Measurements from ENCODE around the gene MYH6.

The MYH6 gene

DNA sequence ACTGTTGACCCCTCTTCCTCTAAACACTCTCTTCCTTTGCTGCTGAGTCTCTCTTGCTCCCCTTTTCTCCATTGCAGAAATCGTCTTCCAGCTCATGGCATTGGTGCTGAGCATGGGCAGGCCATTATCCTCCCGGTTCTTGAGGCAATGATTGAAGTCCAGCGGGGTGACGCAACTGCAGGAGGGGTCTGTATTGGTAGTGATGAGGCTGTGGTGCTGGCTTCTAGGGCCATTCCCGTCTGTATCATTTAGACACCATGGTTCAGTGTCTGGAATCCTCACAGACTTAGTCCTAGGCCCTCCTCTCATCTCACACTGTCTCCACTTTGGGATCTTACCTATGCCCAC lies 54.7 kb downstream of the MYH6 start:
- no peak for DNase-seq

GRCh38 chr14:23352506-23353432 lies 55.3 kb downstream of the MYH6 start, which contains the start of gene SLC22A17:
SLC22A17 (minus strand) TSS chr14:23352887.
- DNase-seq, result peak; percentile 51

- DNase-seq, result no peak
Measured at GRCh38 chr14:23351681-23352505, 56.2 kb downstream of the MYH6 start.

DNA sequence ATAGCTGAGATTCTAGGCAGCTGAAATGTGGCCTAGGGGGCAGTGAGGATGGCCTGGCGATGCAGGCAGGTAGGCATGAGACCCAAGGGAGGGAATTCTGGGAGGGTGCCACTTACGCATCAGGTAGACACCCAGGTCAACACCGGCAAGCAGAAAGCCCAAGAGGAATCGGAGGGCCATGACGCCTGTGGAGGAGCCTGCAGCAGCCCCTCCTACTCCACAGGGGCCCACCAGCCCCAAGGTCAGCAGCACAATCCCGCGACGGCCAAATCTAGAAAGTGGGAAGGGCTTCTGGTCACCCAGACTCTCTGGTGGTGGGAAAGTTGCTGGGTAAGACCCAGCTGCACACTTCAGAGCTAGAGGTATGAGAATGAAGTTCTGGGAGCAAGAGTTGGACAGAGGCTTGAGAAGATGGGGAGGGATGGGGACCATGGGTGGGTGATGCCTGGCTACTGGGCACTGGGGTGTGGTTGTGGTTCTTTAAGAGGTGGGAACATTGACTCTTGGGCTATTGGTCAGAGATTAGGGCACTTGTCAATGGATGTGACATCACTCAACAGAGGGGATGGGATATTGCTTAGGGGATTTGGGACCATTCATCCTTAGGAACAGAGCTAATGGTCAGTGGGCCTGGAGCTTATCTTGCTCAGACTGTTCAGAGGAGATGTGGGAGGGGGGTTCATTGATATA lies 58.8 kb downstream of the MYH6 start:
- no peak for DNase-seq

DNA sequence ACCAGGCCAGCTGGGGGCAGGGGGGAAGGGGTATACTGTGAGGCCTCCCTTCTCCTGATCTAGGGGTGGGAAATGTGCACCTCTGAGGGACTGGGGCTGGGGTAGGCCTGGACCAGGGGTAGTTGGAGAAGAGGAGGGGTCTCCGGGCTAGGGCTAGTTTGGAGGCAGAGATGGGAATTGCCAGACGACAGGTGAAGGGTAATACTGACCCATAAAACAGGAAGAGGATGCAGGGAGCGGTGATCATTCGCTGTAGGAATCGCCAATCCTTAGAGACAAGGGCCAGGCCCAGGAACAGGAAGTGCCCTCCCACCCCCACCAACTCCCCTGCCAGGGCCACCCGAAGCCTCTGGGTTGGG lies 59.8 kb downstream of the MYH6 start:
- DNase-seq, result no peak

GRCh38 chr14:23347406-23348296 lies 60.4 kb downstream of the MYH6 start:
- DNase-seq, result no peak

DNA sequence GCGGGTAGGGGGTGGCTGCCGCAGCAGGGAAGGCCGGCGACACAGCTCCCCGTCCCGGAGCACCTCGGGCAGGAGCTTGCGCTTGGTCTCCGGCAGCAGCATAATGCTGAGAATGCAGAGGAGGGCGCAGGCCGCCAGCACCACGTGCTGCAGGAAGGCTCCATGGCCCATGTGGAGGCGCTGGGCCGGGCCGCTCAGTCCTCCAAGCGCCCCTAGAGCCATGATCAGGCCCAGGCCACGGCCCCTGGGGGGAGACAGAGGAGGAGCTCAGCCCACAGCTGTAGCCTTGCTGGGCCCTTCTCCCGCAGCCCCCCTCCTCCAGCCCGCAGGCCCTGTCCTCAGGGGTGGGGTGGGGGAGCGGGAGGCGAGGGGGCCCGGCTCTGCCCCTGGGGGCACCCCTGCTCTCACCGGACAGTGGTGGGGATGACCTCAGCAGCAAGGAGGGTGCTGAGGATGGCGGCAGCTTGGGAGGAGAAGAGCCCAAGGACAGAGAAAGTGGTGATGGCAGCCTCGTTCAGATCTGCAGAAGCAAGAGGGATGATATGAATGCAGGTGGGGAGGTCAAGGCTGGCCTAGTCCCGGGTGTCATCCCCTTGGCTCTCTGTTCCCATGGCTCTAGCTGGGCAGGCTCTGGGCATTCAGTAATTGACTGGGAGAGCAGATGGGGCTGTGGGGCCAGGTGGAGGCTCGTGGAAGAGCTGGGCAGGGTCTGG lies 61.2 kb downstream of the MYH6 start:
- DNase-seq, result no peak

DNA sequence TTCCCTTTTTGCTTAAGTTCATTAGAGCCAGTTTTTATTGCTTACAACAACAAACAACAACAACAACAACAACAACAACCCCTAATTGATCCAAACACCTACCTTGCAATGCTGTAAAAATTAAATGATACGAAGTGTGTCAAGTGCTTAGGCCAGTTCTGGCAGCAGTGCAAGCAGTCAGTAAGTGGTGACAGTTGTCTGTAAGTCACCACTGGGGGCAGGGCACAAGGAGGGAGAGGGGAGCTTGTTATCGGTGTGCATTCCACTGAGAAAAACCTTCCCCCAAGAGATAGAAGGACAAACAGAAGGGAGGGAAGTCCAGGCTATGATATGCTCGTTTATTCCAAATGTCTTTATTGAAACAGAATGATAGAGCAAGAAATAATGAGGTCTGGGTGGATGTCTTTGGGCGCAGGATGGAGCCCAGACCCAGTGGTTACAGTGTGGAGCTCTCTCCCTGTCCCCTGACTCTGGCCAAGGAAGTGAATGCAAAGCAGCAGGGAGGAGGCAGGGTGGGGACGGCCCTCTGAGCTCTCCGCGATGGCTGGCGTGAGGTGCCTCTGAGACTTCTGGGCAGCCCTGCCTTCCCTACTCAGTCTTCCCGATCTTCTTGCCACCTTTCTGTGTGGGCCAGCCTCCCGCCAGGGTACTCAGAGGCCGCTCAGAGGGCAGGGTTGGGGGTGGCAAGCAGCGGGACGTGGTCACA lies 61.9 kb downstream of the MYH6 start:
- no peak for DNase-seq

- DNase-seq, result no peak
Measured at GRCh38 chr14:23344481-23344880, 63.6 kb downstream of the MYH6 start.

DNA sequence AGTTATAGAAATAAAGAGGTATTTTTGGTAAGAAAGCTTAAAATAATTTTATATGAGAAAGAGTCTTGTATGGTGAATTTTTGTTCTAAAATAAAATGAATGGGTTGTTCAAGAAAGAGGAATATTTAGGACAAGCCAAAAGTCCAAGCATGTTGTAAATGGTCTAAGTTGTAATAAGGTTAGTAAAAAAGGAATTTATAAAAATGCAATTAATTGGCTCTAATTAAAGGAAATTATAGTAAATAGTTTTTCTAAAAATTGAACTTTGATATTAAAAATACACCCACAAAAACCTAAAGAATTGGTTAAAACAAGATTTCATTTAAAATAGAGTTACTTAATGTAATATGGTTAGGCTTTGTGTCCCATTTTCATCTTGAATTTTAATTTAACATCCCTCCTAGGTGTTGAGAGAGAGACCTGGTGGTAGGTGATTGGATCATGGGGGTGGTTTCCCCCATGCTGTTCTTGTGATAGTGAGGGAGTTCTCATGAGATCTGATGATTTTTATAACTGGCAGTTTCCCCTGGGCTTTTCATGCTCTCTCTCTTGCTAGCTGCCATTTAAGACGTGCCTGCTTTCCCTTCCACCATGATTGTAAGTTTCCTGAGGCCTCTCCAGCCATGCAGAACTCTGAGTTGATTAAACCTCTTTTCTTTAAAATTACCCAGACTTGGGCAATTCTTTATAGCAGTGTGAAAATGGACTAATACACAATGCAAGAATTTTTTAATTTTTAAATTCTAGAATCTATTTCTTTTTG lies 68.4 kb downstream of the MYH6 start:
- DNase-seq, result no peak

DNA sequence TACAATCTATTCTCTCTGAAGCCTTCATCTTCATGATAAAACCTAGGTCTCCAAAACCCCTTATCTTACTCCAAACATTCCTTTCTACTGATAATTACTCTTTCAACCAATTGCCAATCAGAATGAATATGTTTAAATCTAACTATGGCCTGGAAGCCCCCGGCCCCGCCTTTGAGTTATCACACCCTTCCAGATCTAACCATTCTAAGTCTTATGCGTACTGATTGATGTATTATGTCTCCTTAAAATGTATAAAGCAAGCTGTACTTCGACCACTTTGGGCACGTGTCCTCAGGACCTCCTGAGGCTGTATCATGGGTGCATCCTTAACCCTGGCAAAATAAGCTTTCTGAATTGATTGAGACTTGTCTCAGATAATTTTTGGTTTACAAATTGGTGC lies 72.5 kb downstream of the MYH6 start:
- DNase-seq, result no peak
